HG02970 (cell line): Measurements from ENCODE around the gene NXT1.

Source experiments
- ATAC-seq: cut with Tn5 transposase; IDR thresholded peaks from one replicate; pipeline ENCODE4 v1.9.1; 2021; ENCODE audit warnings: mild to moderate bottlenecking, moderate library complexity, moderate number of reproducible peaks; ENCODE audit not compliant: unreplicated experiment, low FRiP score

The NXT1 gene

GRCh38 chr20:23358563-23358906 is 7.9 kb downstream of the NXT1 start:
- no peak for ATAC-seq

GRCh38 chr20:23358923-23359593 is 8.5 kb downstream of the NXT1 start:
- no peak for ATAC-seq

GRCh38 chr20:23360531-23360930 is 9.9 kb downstream of the NXT1 start:
- no peak for ATAC-seq

DNA sequence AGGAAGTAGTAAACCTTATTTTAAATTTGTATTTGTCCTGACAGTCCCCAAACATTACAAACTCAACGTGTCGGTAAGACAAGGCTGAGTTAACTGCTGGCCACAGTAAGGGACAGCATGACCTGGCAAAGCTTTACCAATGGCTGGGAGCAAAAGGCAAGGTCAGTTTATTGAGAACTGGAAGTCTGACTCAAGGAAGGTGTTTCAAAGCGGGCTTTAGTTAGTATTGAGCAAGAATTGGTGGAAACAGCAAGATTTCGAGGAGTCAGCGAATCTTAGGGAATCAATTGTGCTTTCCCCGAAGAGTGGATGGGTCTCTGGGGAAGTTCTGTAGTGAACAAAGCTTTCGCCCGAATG is 10.5 kb downstream of the NXT1 start:
- no peak for ATAC-seq

DNA sequence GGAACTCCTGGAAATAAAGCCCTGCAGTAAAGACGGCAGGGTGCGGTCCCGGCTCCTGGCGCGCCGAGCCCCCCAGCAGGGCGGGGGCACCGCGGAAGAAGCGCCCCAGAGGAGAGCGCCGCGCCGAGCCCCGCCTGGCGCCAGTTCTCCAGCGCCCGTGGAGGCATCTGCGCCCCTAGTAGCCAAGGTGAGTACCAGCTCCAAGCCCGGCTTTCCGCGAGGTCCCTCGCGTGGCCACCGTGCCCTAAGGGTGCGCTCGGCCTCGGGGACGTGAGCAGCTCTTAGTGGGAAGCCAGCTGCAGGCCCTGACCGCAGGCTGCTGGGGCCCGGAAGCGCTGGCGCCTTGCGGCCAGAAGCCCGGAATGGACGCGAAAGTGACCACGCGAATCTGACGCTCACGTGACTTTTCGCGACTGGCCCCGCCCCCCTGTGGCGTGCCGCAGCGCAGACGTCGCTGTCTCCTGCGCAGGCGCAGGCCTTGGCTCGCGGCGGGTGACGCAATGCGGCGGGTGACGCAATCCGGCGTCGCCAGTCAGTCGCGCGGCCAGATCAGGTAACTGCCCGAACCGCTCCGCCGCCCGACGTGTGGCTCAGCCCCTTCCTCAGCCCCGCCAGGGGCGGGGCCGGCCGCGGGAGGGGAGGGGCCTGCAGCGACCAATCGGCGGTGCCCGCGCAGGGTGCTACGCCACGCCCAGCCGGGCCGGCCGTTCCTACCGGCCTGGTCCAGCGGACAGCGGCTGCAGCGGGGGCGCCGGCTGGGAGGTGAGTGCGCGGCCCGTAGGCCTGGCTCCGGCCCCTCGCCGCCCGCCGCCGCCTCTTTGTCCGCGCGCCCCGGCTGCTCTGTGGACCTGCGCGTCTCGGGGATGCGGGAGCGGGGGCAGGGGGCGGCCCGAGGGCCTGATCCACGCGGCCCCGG is 11.1 kb downstream of the NXT1 start, which contains the start of gene GZF1:
Gene GZF1 (plus strand): TSS at position 707 of the 916 bp plus-strand sequence. CDS start 2,202 bp downstream, outside the sequence.
- ATAC-seq = peak; percentile 75

DNA sequence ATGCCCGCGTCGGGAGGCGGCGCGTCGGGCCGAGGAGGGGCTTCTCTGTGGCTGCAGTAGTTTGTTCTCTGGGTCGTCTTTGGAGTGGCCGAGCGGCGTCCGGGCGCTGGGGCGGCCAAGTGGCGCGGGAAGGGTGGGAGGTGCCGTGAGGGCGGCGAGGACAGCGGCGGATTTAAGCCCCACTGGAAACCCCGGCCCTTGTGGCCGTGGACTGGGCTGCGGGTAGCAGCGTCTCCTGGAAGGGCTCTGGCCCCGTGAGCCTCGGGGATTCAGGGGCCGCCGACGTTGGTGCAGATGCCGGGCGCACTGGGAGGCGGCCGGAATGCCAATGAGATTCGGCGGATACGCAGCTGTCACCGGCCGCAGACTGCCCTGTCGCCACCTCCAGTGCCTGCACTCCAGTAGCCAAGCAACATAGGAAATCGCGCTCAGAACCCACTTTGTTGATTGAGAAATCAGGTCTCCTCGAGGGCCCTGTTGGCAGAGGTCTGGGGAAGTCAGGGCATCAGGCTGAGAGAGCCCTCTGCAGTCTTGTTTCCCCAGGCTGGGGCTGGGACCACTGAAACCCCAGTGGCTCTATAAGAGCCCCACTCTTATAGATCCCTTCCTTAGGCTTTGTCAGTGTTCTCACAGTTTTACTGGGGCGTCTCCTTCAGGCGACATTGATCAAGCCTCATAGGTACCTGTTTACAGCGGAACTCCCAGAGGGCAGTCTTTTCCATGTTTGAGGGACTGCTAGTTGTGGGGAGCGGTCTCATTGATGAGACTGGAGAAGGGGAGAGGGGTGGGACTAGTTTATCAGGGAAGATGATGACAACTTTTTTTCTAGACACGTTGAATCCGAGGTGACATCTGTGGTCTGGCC is 12.0 kb downstream of the NXT1 start:
- ATAC-seq = peak; percentile 14

DNA sequence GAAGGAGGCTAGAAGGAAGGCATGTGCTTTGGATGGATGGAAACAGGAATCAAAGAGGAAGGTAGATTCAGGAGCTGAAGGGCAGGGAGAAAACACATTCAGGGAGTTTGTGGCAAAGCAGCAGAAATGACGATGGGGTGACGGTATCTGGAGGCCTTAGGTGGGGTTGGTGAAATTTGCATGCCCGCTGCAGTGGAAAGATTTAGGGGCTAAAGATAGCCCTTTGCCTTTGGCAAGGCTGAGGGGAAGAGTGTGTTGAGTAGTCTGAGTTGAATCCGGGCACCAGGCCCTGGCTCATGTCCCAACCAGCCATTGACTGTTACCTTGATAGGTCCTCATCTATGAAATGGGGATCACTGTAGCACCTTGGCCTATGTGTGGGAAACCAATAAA is 12.7 kb downstream of the NXT1 start:
- no peak for ATAC-seq

DNA sequence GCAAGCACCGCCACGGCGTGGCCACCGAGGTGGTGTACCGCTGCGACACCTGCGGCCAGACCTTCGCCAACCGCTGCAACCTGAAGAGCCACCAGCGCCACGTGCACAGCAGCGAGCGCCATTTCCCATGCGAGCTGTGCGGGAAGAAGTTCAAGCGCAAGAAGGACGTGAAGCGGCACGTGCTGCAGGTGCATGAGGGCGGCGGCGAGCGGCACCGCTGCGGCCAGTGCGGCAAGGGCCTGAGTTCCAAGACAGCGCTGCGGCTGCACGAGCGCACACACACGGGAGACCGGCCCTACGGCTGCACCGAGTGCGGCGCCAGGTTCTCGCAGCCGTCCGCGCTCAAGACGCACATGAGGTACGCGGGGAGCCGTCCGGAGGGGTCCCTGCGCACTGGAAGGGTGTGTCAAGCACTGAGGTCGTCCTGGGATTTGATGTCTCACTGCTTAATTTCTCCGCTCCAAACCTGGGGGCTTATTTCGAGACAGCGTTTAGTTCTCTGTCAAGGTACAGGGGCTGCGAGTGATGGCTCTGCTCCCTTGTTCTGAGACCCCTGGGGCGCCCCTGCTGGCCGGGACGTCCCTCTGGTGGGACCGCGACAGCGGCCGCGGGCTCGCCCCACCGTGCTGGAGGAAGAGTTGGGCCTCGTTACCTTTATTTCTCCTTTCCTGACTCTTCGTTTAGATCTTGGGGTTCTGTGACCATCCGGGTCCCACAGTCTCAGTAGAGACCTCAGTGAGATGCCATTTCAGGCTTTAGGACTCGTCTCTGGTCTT is 15.0 kb downstream of the NXT1 start:
- no peak for ATAC-seq

GRCh38 chr20:23366384-23366783 is 15.8 kb downstream of the NXT1 start:
- ATAC-seq = no peak

DNA sequence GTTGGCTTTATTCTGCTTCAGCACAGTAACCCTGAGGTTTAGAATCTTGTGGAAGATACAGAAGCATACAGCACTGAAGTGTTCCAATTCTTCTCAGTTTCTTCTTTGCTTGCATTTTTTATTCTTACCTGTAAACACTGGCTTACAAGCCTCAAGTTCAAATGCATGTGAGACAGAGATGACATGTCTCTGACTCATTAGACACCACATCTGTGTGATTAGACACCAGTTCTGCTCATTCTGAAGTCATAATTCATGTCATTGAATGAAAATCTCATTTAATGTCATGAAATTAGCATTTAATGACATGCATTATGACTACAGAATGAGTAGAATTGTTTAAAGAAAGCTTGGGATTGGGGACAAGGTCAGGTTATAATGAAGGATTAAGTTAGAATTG is 17.2 kb downstream of the NXT1 start:
- ATAC-seq = no peak

DNA sequence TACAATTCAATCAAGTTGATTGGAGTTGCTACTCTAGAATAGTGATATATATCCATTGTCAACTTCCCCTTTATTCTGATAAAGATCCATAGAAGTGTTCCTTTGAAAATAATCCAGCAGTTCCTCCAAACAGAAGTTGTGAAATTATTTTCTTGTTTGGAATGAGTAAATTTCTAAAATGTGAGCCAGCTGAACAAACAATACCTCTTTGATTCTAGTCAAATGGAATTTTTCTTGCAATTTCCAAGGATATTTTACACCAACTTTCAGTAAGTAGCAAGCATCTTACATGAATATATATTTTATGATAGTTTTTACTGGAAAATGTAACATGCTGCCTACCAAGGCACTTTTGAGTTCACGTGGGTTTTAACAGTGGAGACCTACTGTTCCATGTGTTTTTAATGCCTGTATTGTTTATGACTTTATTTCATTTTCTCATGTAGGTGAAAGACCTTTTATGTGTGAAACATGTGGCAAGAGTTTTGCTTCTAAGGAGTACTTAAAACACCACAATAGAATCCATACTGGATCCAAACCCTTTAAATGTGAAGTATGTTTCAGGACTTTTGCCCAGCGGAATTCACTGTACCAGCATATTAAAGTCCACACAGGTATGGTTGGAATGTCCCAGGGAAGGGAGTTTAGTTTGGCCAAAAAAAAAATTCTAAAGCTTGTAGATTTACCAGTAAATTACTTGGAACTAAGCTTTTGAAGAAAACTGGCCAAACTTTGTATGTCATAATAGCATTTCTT is 17.9 kb downstream of the NXT1 start:
- ATAC-seq = no peak

DNA sequence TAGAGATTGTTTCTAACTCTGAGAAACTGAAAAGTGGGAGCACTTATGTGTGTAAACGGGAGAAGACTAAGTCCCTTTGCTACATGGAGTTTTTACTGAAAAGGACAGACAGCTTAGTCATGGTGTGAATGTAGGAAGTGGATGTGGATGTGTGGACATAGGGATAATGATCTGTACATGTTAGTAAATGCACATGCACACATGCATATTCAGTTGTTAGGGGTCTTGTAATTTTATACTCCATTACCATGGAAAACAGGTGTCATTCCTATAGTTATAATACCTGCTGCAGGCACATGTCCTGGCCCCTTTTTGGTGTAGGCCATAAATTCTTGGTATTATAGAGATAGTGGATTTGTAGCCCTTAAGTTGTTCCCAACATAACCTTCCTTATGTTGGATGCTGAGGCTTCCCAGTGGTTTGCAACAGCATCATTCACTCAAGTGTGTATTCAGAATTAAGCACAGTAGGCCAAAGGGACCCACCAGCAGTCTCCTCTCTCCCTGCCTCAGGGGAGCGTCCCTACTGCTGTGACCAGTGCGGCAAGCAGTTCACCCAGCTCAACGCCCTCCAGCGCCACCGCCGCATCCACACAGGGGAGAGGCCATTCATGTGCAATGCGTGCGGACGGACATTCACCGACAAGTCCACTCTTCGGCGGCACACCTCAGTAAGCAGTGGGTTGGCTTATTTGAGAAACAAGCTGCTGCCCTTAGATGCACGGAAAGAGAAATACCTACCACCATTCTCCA is 18.7 kb downstream of the NXT1 start:
- ATAC-seq = no peak

- no peak for ATAC-seq
Observed at GRCh38 chr20:23370274-23370673, 19.7 kb downstream of the NXT1 start.

DNA sequence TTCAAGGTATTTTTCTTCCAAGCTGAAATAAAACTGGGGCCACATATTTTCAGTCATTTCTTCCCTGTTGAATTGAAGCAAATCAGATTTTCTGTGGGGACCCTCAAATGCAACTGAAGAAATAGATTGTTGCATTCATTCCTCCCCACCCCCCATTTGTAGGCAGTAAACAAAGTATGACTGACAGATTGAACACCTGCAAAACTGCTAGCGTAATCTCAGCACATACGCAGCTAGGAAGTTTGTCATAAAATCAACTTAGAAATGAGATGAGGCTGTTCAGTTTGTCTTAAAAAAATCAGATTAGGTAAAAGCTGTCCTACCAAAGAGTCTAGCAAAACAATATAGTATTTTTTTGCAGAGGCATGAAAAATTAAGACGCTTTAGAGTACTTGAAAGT is 20.3 kb downstream of the NXT1 start:
- no peak for ATAC-seq

- no peak for ATAC-seq
Observed at GRCh38 chr20:23371496-23371895, 20.9 kb downstream of the NXT1 start.

- ATAC-seq = no peak
Observed at GRCh38 chr20:23374441-23374840, 23.9 kb downstream of the NXT1 start.

GRCh38 chr20:23375827-23376226 is 25.2 kb downstream of the NXT1 start:
- no peak for ATAC-seq

GRCh38 chr20:23379772-23380171 is 29.2 kb downstream of the NXT1 start:
- no peak for ATAC-seq

DNA sequence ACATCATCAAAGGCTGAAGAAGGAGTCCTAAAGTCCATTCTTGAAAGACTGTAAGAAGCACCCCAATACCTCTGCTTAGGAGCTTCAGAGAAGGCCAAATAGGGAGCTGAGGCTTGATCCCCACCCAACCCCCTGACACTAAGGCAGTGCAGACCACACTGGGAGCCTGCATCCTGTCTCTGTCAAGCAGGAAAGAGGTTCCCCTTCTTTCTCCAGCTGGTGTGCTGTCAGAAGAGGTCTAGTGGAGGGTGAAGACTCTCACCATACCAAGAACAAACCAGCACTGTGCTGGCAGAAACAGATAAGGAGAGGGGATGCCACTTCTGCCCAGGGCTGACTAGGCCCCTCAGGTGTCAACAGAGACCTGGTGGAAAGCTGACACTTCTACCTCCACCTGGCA is 31.3 kb downstream of the NXT1 start:
- ATAC-seq = no peak
